Fibroblast of pulmonary artery (primary cell): ENCODE results near the gene DCD.
A peak's percentile ranks its signal among the peaks of the same experiment; 100 is the strongest.
"Not testable (repeated sequence)": the region's sequence is repeated elsewhere in the genome, so short reads cannot be mapped to it uniquely, and the experiment has no call there.

Source experiments
- DNase-seq: peaks from one replicate; pipeline ENCODE4 v3.0.0-alpha.2; 2010; ENCODE audit warnings: low read depth
- H3K4me3 ChIP-seq: replicated peaks from 2 replicates; pipeline ENCODE4 v1.5.1; 2011; ENCODE audit warnings: low read depth, mild to moderate bottlenecking, control low read depth, low read length, moderate library complexity
- TF ChIP-seq, protein P1 (sequence below): IDR thresholded peaks from 2 replicates; pipeline ENCODE4 v1.5.1; 2011; ENCODE audit warnings: mild to moderate bottlenecking, control low read depth, low read length, inconsistent platforms; ENCODE audit errors: missing control alignments

The DCD gene

DNA sequence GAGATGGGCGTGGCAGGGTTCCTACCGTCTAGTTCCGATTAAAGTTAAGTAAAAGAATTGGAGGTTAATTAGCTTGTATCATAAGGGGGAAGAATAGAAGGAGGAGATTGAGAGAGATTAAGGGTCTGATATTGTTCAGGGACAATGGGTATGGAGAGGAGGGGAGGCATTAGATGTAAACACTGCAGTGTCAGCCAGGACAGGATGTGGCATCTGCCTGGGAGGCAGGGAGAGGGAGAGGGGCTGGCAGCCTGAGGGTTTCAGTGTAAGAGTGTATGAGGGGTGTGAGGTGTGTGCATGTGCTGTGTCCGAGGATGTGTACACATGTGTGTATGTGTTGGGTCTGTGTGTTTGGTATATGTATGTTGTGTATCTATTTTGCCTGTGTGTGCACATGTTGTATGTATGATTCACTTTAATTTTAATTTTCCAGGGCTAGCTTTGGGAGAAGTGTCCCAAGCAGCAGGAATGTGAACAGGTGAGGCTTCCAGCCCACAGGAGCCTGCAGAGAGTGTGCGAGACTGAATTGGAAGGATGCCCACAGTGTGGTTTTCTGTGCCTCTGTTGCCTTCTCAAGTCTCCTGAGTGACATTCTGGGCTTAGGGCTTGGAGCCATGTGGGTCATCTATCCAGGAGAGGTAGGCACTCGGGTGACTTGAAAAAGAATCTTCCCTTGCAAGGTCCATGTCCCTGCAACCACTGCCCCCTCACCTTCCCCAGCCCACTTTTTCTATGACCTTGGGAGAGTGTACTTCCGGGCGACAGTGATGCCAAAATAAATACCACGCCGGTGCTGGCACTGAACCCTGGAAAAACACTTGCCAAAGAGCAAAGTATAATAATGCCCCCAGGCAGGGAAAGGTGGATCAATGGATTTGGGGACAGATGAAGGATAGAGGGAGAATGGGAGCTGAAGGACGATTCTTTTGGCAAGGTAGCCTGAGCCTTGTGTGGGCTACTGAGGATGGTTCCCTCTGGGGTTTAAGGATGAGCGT, 36.8 kb upstream of the DCD start:
- TF ChIP-seq, protein P1, sequence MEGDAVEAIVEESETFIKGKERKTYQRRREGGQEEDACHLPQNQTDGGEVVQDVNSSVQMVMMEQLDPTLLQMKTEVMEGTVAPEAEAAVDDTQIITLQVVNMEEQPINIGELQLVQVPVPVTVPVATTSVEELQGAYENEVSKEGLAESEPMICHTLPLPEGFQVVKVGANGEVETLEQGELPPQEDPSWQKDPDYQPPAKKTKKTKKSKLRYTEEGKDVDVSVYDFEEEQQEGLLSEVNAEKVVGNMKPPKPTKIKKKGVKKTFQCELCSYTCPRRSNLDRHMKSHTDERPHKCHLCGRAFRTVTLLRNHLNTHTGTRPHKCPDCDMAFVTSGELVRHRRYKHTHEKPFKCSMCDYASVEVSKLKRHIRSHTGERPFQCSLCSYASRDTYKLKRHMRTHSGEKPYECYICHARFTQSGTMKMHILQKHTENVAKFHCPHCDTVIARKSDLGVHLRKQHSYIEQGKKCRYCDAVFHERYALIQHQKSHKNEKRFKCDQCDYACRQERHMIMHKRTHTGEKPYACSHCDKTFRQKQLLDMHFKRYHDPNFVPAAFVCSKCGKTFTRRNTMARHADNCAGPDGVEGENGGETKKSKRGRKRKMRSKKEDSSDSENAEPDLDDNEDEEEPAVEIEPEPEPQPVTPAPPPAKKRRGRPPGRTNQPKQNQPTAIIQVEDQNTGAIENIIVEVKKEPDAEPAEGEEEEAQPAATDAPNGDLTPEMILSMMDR, result no peak
- no peak overlapping the region for H3K4me3 ChIP-seq
- no peak for DNase-seq

DNA sequence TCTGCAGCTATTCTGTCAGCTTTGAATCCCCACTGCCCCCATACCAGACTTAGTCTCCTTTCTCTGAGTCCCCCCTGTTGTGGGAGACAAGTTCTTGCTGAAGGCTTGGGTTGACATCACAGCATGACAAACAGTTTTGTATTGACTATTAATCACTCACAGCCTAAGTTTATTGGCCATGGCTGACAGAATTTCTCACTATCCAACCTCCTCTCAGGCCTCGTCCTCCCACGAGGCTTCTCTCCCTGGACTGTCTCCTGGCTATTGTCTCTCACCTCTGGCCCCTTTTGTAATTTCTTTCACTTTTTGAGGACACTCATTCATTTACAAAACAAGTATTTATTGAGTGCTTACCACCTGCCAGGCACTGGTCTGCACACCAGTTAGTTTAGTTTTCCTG, 35.2 kb upstream of the DCD start:
- no peak overlapping the region for H3K4me3 ChIP-seq
- no peak for DNase-seq
- TF ChIP-seq, protein P1, result no peak

DNA sequence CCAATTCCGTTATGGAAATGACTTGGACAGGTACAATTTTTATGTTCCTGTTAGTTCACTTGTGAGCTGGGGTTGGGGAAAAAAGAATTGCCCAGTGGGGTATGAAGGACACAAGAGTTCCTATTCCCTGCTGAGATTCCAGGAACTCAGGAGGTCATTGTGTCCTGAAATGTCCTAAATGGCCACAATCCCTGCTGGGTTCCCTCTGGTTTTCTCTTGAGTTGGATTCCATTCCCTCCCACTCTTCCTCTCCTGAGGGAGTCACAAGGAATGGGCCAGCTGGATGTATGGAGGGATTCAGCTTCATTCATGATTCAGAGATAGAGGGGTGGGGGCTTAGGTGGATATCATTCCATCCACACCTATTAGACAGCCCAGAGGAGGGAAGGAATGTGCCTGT, 34.5 kb upstream of the DCD start:
- TF ChIP-seq, protein P1, result no peak
- DNase-seq, result no peak
- no peak overlapping the region for H3K4me3 ChIP-seq

DNA sequence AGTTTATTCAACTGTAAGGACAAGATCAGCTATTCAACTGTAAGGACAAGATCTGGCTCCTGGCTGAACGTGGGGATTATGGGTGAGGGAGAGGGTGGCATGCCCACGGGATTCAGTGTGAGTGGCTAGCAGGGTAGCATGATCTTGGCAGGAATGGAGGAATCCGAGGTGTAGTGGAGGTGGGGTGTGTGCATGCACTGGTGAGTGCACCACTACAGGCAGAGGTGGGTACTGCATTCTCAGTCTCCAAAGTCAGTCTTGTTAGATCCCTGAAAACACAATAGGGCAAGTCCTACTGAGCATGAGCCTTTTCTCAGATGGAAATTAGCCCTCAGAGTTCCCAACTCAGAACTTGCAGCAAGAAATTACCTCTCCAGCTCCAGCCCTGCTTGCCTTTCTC, 32.2 kb upstream of the DCD start:
- no peak overlapping the region for H3K4me3 ChIP-seq
- peak; percentile 11 for DNase-seq
- TF ChIP-seq, protein P1, result peak; percentile 38

DNA sequence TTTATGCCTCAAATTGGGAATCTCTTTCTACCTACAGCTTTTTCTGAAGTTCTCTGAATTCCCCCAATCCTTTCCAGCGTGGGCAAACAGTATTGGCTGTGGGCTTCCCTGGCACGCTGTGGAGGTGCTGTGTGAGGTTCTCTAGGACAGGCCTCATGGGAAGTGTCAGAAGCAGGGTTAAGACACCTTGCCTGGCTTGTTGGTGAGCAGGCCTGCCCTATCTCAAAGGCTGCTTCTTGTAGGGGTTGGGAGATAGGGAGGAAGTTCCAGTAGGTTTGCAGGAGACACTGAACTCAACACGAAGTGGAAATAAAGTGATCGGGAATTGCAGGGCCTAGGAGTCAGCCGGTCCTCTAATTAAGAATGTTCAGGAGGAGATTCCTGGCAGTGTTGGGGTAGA, 30.0 kb upstream of the DCD start:
- no peak overlapping the region for H3K4me3 ChIP-seq
- TF ChIP-seq, protein P1, result no peak
- no peak for DNase-seq

DNA sequence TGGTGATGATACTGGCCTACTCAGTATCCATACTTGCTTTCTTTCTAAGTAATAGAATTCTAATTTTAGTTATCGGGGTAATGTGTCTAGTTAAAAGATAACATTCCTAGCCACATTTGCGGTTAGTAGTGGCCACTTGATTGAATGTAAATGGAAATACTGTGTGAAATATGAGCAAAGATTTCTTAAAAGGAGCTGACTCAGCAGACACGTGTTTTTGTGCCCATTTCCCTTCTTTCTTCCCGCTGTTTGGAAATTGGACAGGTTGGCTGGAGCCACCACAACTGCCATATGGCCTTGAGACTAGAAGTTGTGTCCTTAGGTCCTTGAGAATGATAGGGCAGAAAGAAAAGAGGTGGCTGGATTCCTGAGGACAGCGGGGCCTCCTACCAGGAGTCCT, 19.8 kb upstream of the DCD start:
- no peak for DNase-seq
- TF ChIP-seq, protein P1, result no peak
- H3K4me3 ChIP-seq, result no peak overlapping the region

DNA sequence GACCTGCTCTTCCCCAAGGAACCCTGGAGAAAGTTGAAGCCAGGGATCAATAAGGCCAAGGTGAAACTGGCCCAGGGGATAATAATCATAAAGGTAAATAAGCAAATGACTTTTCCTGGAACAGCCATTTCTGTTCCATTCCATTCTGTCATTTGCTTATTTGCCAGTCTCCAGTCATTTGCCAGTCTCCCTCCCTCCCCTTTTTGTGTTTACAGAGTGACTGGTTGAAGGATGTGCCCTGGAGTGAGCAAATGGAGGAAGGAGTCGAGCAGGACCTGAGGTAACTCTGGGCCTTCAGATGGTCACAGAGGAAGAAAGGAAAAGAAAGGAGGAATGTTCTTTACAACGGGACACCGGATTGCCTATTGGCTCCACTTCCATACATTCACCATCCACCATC, 17.8 kb upstream of the DCD start:
- H3K4me3 ChIP-seq, result no peak overlapping the region
- TF ChIP-seq, protein P1, result no peak
- DNase-seq, result no peak

DNA sequence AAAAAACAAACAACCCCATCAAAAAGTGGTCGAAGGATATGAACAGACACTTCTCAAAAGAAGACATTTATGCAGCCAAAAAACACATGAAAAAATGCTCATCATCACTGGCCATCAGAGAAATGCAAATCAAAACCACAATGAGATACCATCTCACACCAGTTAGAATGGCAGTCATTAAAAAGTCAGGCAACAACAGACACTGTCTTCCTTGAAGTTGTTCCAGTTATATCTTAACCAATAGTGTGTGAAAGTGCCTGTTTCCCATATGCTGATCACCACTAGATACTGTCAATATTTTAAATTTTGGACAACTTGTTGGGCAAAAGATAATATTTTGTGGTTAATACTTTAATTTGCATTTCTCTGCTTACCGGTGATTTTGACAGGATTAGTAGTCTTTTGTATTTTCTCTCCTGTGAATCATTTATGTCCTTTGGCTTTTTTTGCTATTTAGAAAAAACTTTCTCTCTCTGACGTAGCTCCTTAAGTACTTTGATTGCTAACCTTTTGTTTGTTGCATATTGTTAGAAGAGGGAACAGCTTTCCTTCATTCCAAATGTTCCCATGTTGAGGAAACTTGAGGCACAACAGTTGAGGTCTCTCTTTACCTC, 17.0 kb upstream of the DCD start:
- DNase-seq, H3K4me3 ChIP-seq: not testable (repeated sequence)
